Natural killer cell (primary cell): Measurements from ENCODE around the gene UTP14A. TPM values are rescaled to one million over a fixed set of nuclear protein-coding genes. Genes with fewer than 3 reads are reported as not detected.
"Not testable (repeated sequence)": the region's sequence is repeated elsewhere in the genome, so short reads cannot be mapped to it uniquely, and the experiment has no call there.

ENCODE experiments used
- ATAC-seq, 3 donors: fragments of 150-1000 bp in 2 of 3; fragments of 200-7000 bp in 1 of 3; cut with Tn5 transposase; 1 replicate in 1 of 3; 2 replicates in 2 of 3; pipeline ENCODE4 v1.10.0; 2021; ENCODE audit warnings: mild to moderate bottlenecking in 2 of 3, moderate library complexity in 2 of 3
- DNase-seq, 2 donors: peaks; one replicate each; pipeline versions ENCODE4 v3.0.0 to v3.0.0-alpha.2; 2013 to 2021; ENCODE audit warnings: mixed read lengths in 1 of 2
- H3K27ac ChIP-seq: one replicate; pipeline ENCODE4 v1.5.1; 2013; ENCODE audit warnings: mild to moderate bottlenecking, low read length
- H3K27me3 ChIP-seq: one replicate; pipeline ENCODE4 v1.6.1; 2013; ENCODE audit warnings: low read length; ENCODE audit not compliant: control insufficient read depth, insufficient read depth
- H3K36me3 ChIP-seq: one replicate; pipeline ENCODE4 v1.6.1; 2013; ENCODE audit warnings: low read length; ENCODE audit not compliant: control insufficient read depth, insufficient read depth
- H3K4me1 ChIP-seq: one replicate; pipeline ENCODE4 v1.6.1; 2013; ENCODE audit warnings: low read length; ENCODE audit not compliant: control insufficient read depth, insufficient read depth
- H3K4me3 ChIP-seq: one replicate; pipeline ENCODE4 v1.5.1; 2013; ENCODE audit warnings: low read length
- H3K9me3 ChIP-seq: one replicate; pipeline ENCODE4 v1.6.1; 2013; ENCODE audit warnings: low read length; ENCODE audit not compliant: control insufficient read depth, insufficient read depth
- H3K27ac Mint-ChIP-seq, 2 donors: one replicate each; pipeline ENCODE4 v1.8.0; 2022; ENCODE audit warnings: mild to moderate bottlenecking in 2 of 2, mixed read lengths in 2 of 2, moderate library complexity in 1 of 2
- H3K27me3 Mint-ChIP-seq, 2 donors: one replicate each; pipeline ENCODE4 v1.8.0; 2022; ENCODE audit warnings: low read depth in 2 of 2, mixed read lengths in 2 of 2
- H3K36me3 Mint-ChIP-seq: one replicate; pipeline ENCODE4 v1.8.0; 2022; ENCODE audit warnings: mixed read lengths
- H3K4me1 Mint-ChIP-seq, 2 donors: one replicate each; pipeline ENCODE4 v1.8.0; 2022; ENCODE audit warnings: mixed read lengths in 2 of 2
- H3K4me3 Mint-ChIP-seq: one replicate; pipeline ENCODE4 v1.8.0; 2022; ENCODE audit warnings: mild to moderate bottlenecking, moderate library complexity, mixed read lengths
- H3K9me3 Mint-ChIP-seq, 2 donors: one replicate each; pipeline ENCODE4 v1.8.0; 2022; ENCODE audit warnings: mixed read lengths in 2 of 2
- CTCF ChIP-seq: fragments of 200-600 bp; IDR thresholded peaks from one replicate; pipeline ENCODE4 v1.8.0; 2022; ENCODE audit warnings: antibody characterized with exemption
- WGBS: methylation state at CpG from one replicate; pipeline ENCODE4 v1.1.7; 2013; ENCODE audit warnings: missing lambda C conversion rate; ENCODE audit not compliant: insufficient coverage; 5-methylcytosine and 5-hydroxymethylcytosine counted together
- intact Hi-C: fragments of 100-400 bp; cut with micrococcal nuclease; formaldehyde crosslinking; loops from one replicate; pipeline ENCODE4 v1.14.2; 2022
- total RNA-seq, 4 donors: library from RNA; stranded (reverse); fragments of 120-200 nt in 1 of 4; gene quantifications; one replicate each; pipeline versions ENCODE4 v1.2.3 to v1.2.4, GENCODE V29; 2013 to 2022

The UTP14A gene
- total RNA-seq = 10 to 100 TPM in 2 of 3 donors, 1 to 10 TPM in 1; 9.5 to 11.6 (median 11.0) TPM
- 21.6 TPM for total RNA-seq (2013)

- DNase-seq (peak; percentile 70 to 94), ATAC-seq (peak; percentile 94 to 96 (median 96))
- peak within 1 kb of the TSS; percentile 86 for H3K4me3 ChIP-seq
- no peaks in the 10 kb centered on the region for H3K9me3 ChIP-seq
- Mint-ChIP-seq H3K4me3 (peak within 1 kb of the TSS; percentile 89), H3K36me3 (peaks cover 4% of the 10 kb centered on the region), H3K27me3 (peaks cover 0 to 5% of the 10 kb centered on the region in 2 donors), H3K4me1 (no peaks in the 10 kb centered on the region), H3K9me3 (no peaks in the 10 kb centered on the region), H3K27ac (peak within 1 kb of the TSS; percentile 83)
- H3K36me3 ChIP-seq = peaks cover 22% of the 10 kb centered on the region
- TF ChIP-seq CTCF = no peak
- under 1% methylated on average over 51 of the region's 53 CpGs for WGBS
- H3K27me3 ChIP-seq = no peaks in the 10 kb centered on the region
- H3K4me1 ChIP-seq = peaks cover 6% of the 10 kb centered on the region
- peak within 1 kb of the TSS; percentile 72 for H3K27ac ChIP-seq
- intact Hi-C loops = no loop called here
Observed at GRCh38 chrX:129905787-129906580, at the start of gene UTP14A. Gene UTP14A, plus strand, starts transcription at chrX:129906164. Its CDS starts 47 bp downstream, at chrX:129906211.

GRCh38 chrX:129859134-129859533 is 46.8 kb upstream of the UTP14A start:
- H3K27me3 ChIP-seq, ATAC-seq, H3K36me3 ChIP-seq, H3K27ac ChIP-seq, H3K36me3 Mint-ChIP-seq, H3K9me3 ChIP-seq, intact Hi-C loops, H3K4me3 ChIP-seq, H3K4me1 ChIP-seq, H3K27ac Mint-ChIP-seq, H3K4me1 Mint-ChIP-seq, H3K9me3 Mint-ChIP-seq, DNase-seq, H3K4me3 Mint-ChIP-seq: not testable (repeated sequence)
- 90% methylated on average over 1 of the region's 6 CpGs for WGBS
- peaks cover 4 to 33% of the 10 kb centered on the region in 2 donors for H3K27me3 Mint-ChIP-seq

GRCh38 chrX:129866321-129866720 is 39.6 kb upstream of the UTP14A start:
- H3K9me3 Mint-ChIP-seq, DNase-seq, H3K27ac ChIP-seq, H3K4me1 Mint-ChIP-seq, H3K36me3 ChIP-seq, ATAC-seq, H3K4me3 Mint-ChIP-seq, H3K9me3 ChIP-seq, H3K36me3 Mint-ChIP-seq, H3K4me1 ChIP-seq, H3K27ac Mint-ChIP-seq, intact Hi-C loops, H3K4me3 ChIP-seq, H3K27me3 ChIP-seq: not testable (repeated sequence)
- H3K27me3 Mint-ChIP-seq = peaks cover 9 to 26% of the 10 kb centered on the region in 2 donors
- WGBS = 83% methylated on average over 1 of the region's 3 CpGs

- no peak overlapping the region for H3K4me3 ChIP-seq
- H3K9me3 ChIP-seq = no peaks in the 10 kb centered on the region
- H3K36me3 ChIP-seq = no peaks in the 10 kb centered on the region
- Mint-ChIP-seq H3K27ac (no peak overlapping the region), H3K4me1 (no peaks in the 10 kb centered on the region), H3K36me3 (no peaks in the 10 kb centered on the region), H3K4me3 (no peak overlapping the region), H3K9me3 (no peaks in the 10 kb centered on the region), H3K27me3 (peaks cover 5 to 10% of the 10 kb centered on the region in 2 donors)
- no peak for DNase-seq
- no peak overlapping the region for H3K27ac ChIP-seq
- intact Hi-C loops = no loop called here
- no peaks in the 10 kb centered on the region for H3K4me1 ChIP-seq
- ATAC-seq = no peak
- H3K27me3 ChIP-seq = no peaks in the 10 kb centered on the region
- TF ChIP-seq CTCF = no peak
- WGBS = 80% methylated on average over 1 of the region's 2 CpGs
Observed at GRCh38 chrX:129872524-129872923, 33.4 kb upstream of the UTP14A start.
